Keratinocyte (primary cell): ENCODE data around the gene SHFL. TPM values are rescaled to one million over a fixed set of nuclear protein-coding genes. Genes with fewer than 3 reads are reported as not detected.

Experiments used
- DNase-seq: peaks from one replicate; pipeline ENCODE4 v3.0.0-alpha.2; 2011; ENCODE audit warnings: low read depth, missing footprints, low spot score
- FAIRE-seq: peaks from 2 replicates; lab custom pipeline; 2011; peaks lifted over from hg19 to GRCh38; lab: Jason Lieb, UNC
- H2AFZ ChIP-seq: 2 replicates; pipeline ENCODE4 v1.6.0; 2012; ENCODE audit warnings: low read length, control low read depth, inconsistent platforms; ENCODE audit not compliant: control insufficient read depth
- H3K27ac ChIP-seq: 2 replicates; pipeline ENCODE4 v1.5.1; 2011; ENCODE audit warnings: low read length; ENCODE audit not compliant: control insufficient read depth, insufficient read depth
- H3K27me3 ChIP-seq: 3 replicates; pipeline ENCODE4 v1.6.0; 2011; ENCODE audit warnings: low read length; ENCODE audit not compliant: control insufficient read depth, insufficient read depth; ENCODE audit errors: extremely low read depth
- H3K36me3 ChIP-seq, 2 experiments: 2 replicates in 1 of 2; 3 replicates in 1 of 2; pipeline ENCODE4 v1.5.1; 2011; ENCODE audit warnings: low read length in 2 of 2, mild to moderate bottlenecking in 1 of 2; ENCODE audit not compliant: control insufficient read depth in 2 of 2, insufficient read depth in 2 of 2; ENCODE audit errors: extremely low read depth in 1 of 2
- H3K4me1 ChIP-seq: 3 replicates; pipeline ENCODE4 v1.5.1; 2011; ENCODE audit warnings: low read length; ENCODE audit not compliant: control insufficient read depth, insufficient read depth; ENCODE audit errors: extremely low read depth
- H3K4me2 ChIP-seq: 3 replicates; pipeline ENCODE4 v1.6.0; 2011; ENCODE audit warnings: low read depth, low read length; ENCODE audit not compliant: control insufficient read depth, insufficient read depth; ENCODE audit errors: extremely low read depth
- H3K4me3 ChIP-seq, 3 experiments: fragments of 200-600 bp in 1 of 3; sonication (generic) in 1 of 3; 2 replicates in 2 of 3; 3 replicates in 1 of 3; pipeline ENCODE4 v1.5.1; 2011 to 2016; ENCODE audit warnings: low read length in 3 of 3, mild to moderate bottlenecking in 3 of 3, control low read depth in 2 of 3, inconsistent platforms in 1 of 3, low read depth in 1 of 3, mixed read lengths in 1 of 3, mixed run types in 1 of 3, moderate library complexity in 1 of 3; ENCODE audit not compliant: control insufficient read depth in 2 of 3, insufficient read depth in 2 of 3; ENCODE audit errors: extremely low read depth in 1 of 3
- H3K79me2 ChIP-seq: 2 replicates; pipeline ENCODE4 v1.6.0; 2012; ENCODE audit warnings: low read length; ENCODE audit not compliant: control insufficient read depth, insufficient read depth
- H3K9ac ChIP-seq: 3 replicates; pipeline ENCODE4 v1.6.0; 2011; ENCODE audit warnings: low read length; ENCODE audit not compliant: control insufficient read depth, insufficient read depth; ENCODE audit errors: extremely low read depth
- H3K9me1 ChIP-seq: 3 replicates; pipeline ENCODE4 v1.6.0; 2011; ENCODE audit warnings: low read length; ENCODE audit not compliant: control insufficient read depth, insufficient read depth; ENCODE audit errors: extremely low read depth
- H3K9me3 ChIP-seq: 2 replicates; pipeline ENCODE4 v1.5.1; 2012; ENCODE audit warnings: low read depth, low read length; ENCODE audit not compliant: control insufficient read depth
- H4K20me1 ChIP-seq: 3 replicates; pipeline ENCODE4 v1.6.0; 2011; ENCODE audit warnings: low read length; ENCODE audit not compliant: control insufficient read depth, insufficient read depth; ENCODE audit errors: extremely low read depth
- CTCF ChIP-seq, 3 experiments: IDR thresholded peaks in 1 of 3; conservative IDR thresholded peaks in 1 of 3; optimal IDR thresholded peaks in 1 of 3; 2 replicates in 2 of 3; 3 replicates in 1 of 3; pipeline versions ENCODE3 to v1.5.1; 2011; ENCODE audit warnings: low read length in 3 of 3, mild to moderate bottlenecking in 3 of 3, moderate library complexity in 2 of 3, control low read depth in 1 of 3, inconsistent platforms in 1 of 3; ENCODE audit not compliant: insufficient read depth in 2 of 3; ENCODE audit errors: extremely low read depth in 1 of 3
- EZH2 ChIP-seq: IDR thresholded peaks from one replicate; pipeline ENCODE4 v1.6.1; 2012; ENCODE audit warnings: inconsistent platforms, mild to moderate bottlenecking, low read length, moderate library complexity
- dilution Hi-C: fragments of 300-500 bp; cut with MboI; formaldehyde crosslinking; loops from one replicate; pipeline ENCODE4 v1.7.0; 2020; ENCODE audit warnings: low sequenced_read_pairs; ENCODE audit not compliant: extremely low pct_ligation_motif_present
- polyA plus RNA-seq, 5 experiments: library from polyadenylated mRNA; depleted of rRNA in 3 of 5; stranded (reverse) in 3 of 5; stranded (forward) in 1 of 5; unstranded in 1 of 5; fragments of >200 nt; gene quantifications; 1 replicate in 1 of 5; 2 replicates in 3 of 5; 3 replicates in 1 of 5; pipeline versions ENCODE4 v1.2.1 to v1.2.3, GENCODE V29; 2011 to 2012; ENCODE audit warnings: missing spikeins in 2 of 5, low read depth in 1 of 5, low replicate concordance in 1 of 5

Gene SHFL
- polyA plus RNA-seq, 1 donor (not counting 4 experiments of a cell fraction or from before 2014, with no cell fraction given) = 36.4 TPM

- Histone ChIP-seq H3K4me1 (no peaks in the 10 kb centered on the region), H3K4me3 (no peak overlapping the region), H4K20me1 (no peaks in the 10 kb centered on the region), H3K9ac (no peak overlapping the region), H2AFZ (no peak overlapping the region), H3K9me3 (no peaks in the 10 kb centered on the region), H3K9me1 (no peaks in the 10 kb centered on the region), H3K4me2 (no peak overlapping the region), H3K79me2 (no peaks in the 10 kb centered on the region), H3K27ac (no peak overlapping the region), H3K36me3 (peaks cover 22% of the 10 kb centered on the region in 2 experiments), H3K27me3 (no peaks in the 10 kb centered on the region)
- no peak for FAIRE-seq
- dilution Hi-C loops = no loop called here
- DNase-seq = no peak
- TF ChIP-seq CTCF (optimal IDR thresholded peaks at IDR 0.05 in 1 of 3, IDR thresholded peaks at IDR 0.05 in 1 of 3, conservative IDR thresholded peaks at IDR 0.05 in 1 of 3; ENCODE audit: extremely low read depth in 1 of 3, insufficient read depth in 2 of 3, low read length in 3 of 3) = no peak
- TF ChIP-seq EZH2 = no peak
Measured at GRCh38 chr19:10132905-10133304, 46.8 kb downstream of the SHFL start.

- Histone ChIP-seq H3K9me1 (no peaks in the 10 kb centered on the region), H3K36me3 (peaks cover 23 to 24% of the 10 kb centered on the region in 2 experiments), H3K4me2 (no peak overlapping the region), H3K4me1 (no peaks in the 10 kb centered on the region), H3K27me3 (no peaks in the 10 kb centered on the region), H2AFZ (no peak overlapping the region), H3K9me3 (no peaks in the 10 kb centered on the region), H3K27ac (no peak overlapping the region), H3K4me3 (no peak overlapping the region), H3K9ac (no peak overlapping the region), H4K20me1 (no peaks in the 10 kb centered on the region), H3K79me2 (no peaks in the 10 kb centered on the region)
- no peak for TF ChIP-seq EZH2
- TF ChIP-seq CTCF (optimal IDR thresholded peaks at IDR 0.05 in 1 of 3, IDR thresholded peaks at IDR 0.05 in 1 of 3, conservative IDR thresholded peaks at IDR 0.05 in 1 of 3; ENCODE audit: extremely low read depth in 1 of 3, insufficient read depth in 2 of 3, low read length in 3 of 3) = no peak
- DNase-seq (no peak), FAIRE-seq (no peak)
- dilution Hi-C loops = no loop called here
Measured at GRCh38 chr19:10133596-10133995, 47.5 kb downstream of the SHFL start.
